Parathyroid adenoma (tissue), 2 donors: ENCODE data around the gene DHX40.

Source experiments
- H2AFZ ChIP-seq: fragments of 300-600 bp; sonication (generic); one replicate; pipeline ENCODE4 v1.7.0; 2017; ENCODE audit warnings: antibody characterized with exemption, mild to moderate bottlenecking
- H3K27ac ChIP-seq: fragments of 300-600 bp; sonication (generic); one replicate; pipeline ENCODE4 v1.7.0; 2017
- H3K27me3 ChIP-seq: fragments of 300-600 bp; sonication (generic); one replicate; pipeline ENCODE4 v1.7.0; 2017; ENCODE audit warnings: low read length; ENCODE audit not compliant: control insufficient read depth, insufficient read depth
- H3K36me3 ChIP-seq: fragments of 300-600 bp; sonication (generic); one replicate; pipeline ENCODE4 v1.7.0; 2017; ENCODE audit warnings: low read length; ENCODE audit not compliant: control insufficient read depth, insufficient read depth
- H3K4me1 ChIP-seq: fragments of 300-600 bp; sonication (generic); one replicate; pipeline ENCODE4 v1.7.0; 2017; ENCODE audit warnings: control low read depth
- H3K4me2 ChIP-seq: fragments of 300-600 bp; sonication (generic); one replicate; pipeline ENCODE4 v1.7.0; 2017; ENCODE audit warnings: low read length
- H3K4me3 ChIP-seq: fragments of 300-600 bp; sonication (generic); one replicate; pipeline ENCODE4 v1.7.0; 2017; ENCODE audit warnings: low read depth, low read length
- H3K79me2 ChIP-seq: fragments of 300-600 bp; sonication (generic); one replicate; pipeline ENCODE4 v1.7.0; 2017; ENCODE audit warnings: control low read depth
- H3K9ac ChIP-seq: fragments of 300-600 bp; sonication (generic); one replicate; pipeline ENCODE4 v1.7.0; 2017; ENCODE audit warnings: mild to moderate bottlenecking
- H3K9me3 ChIP-seq: fragments of 300-600 bp; sonication (generic); one replicate; pipeline ENCODE4 v1.7.0; 2017; ENCODE audit warnings: low read length; ENCODE audit not compliant: control insufficient read depth
- CTCF ChIP-seq: fragments of 300-600 bp; sonication (generic); IDR thresholded peaks from one replicate; pipeline ENCODE4 v1.7.0; 2017; ENCODE audit warnings: antibody characterized with exemption, mild to moderate bottlenecking
- donor health status: primary hyperparathyroidism.

Gene DHX40

GRCh38 chr17:59565171-59565958 lies at the start of gene DHX40:
DHX40 (plus strand) TSS chr17:59565610; CDS start chr17:59565672, 62 bp downstream.
- H3K9me3 ChIP-seq = no peaks in the 10 kb centered on the region
- no peak for TF ChIP-seq CTCF
- peak within 1 kb of the TSS; percentile 56 for H3K4me2 ChIP-seq
- peak within 1 kb of the TSS; percentile 86 for H3K27ac ChIP-seq
- no peaks in the 10 kb centered on the region for H3K27me3 ChIP-seq
- peak within 1 kb of the TSS; percentile 96 for H2AFZ ChIP-seq
- H3K4me3 ChIP-seq = peak within 1 kb of the TSS; percentile 73
- peaks cover 6% of the 10 kb centered on the region for H3K79me2 ChIP-seq
- no peak within 1 kb of the TSS for H3K9ac ChIP-seq
- H3K4me1 ChIP-seq = no peaks in the 10 kb centered on the region
- H3K36me3 ChIP-seq = no peaks in the 10 kb centered on the region

- Histone ChIP-seq H3K4me3 (no peak overlapping the region), H3K79me2 (no peaks in the 10 kb centered on the region), H3K27me3 (no peaks in the 10 kb centered on the region), H3K36me3 (no peaks in the 10 kb centered on the region), H3K9me3 (no peaks in the 10 kb centered on the region), H3K4me1 (no peaks in the 10 kb centered on the region), H3K4me2 (no peak overlapping the region), H3K9ac (no peak overlapping the region), H2AFZ (no peak overlapping the region), H3K27ac (no peak overlapping the region)
- no peak for TF ChIP-seq CTCF
Observed at GRCh38 chr17:59516451-59516850, 49.0 kb upstream of the DHX40 start.

GRCh38 chr17:59519132-59519531 lies 46.3 kb upstream of the DHX40 start:
- Histone ChIP-seq H3K79me2 (no peaks in the 10 kb centered on the region), H3K36me3 (no peaks in the 10 kb centered on the region), H3K27me3 (no peaks in the 10 kb centered on the region), H3K4me2 (no peak overlapping the region), H3K9ac (no peak overlapping the region), H3K9me3 (no peaks in the 10 kb centered on the region), H2AFZ (no peak overlapping the region), H3K4me3 (no peak overlapping the region), H3K27ac (no peak overlapping the region), H3K4me1 (no peaks in the 10 kb centered on the region)
- no peak for TF ChIP-seq CTCF

GRCh38 chr17:59520251-59520650 lies 45.2 kb upstream of the DHX40 start:
- Histone ChIP-seq H2AFZ (no peak overlapping the region), H3K27ac (no peak overlapping the region), H3K4me2 (no peak overlapping the region), H3K4me1 (no peaks in the 10 kb centered on the region), H3K27me3 (no peaks in the 10 kb centered on the region), H3K4me3 (no peak overlapping the region), H3K9me3 (no peaks in the 10 kb centered on the region), H3K9ac (no peak overlapping the region), H3K36me3 (no peaks in the 10 kb centered on the region), H3K79me2 (no peaks in the 10 kb centered on the region)
- TF ChIP-seq CTCF = no peak
